ENCODE data around the gene PDE12.

- TF ChIP-seq POLR2A (IDR thresholded peaks at IDR 0.05; ENCODE audit: low read depth, low read length) (no peak), POLR2AphosphoS5 (IDR thresholded peaks at IDR 0.05; ENCODE audit: low read depth, low read length) (no peak), TAF1 (IDR thresholded peaks at IDR 0.05; ENCODE audit: borderline replicate concordance, low read depth, low read length) (no peak)
Measured at GRCh38 chr3:57586778-57587177, 30.7 kb downstream of the PDE12 start.
